ENCODE results near the gene CDH8. TPM values are rescaled to one million over a fixed set of nuclear protein-coding genes. Genes with fewer than 3 reads are reported as not detected.

Gene CDH8
- total and polyA plus RNA-seq, 2 of the 4 experiments (the other 2 are of a cell fraction) = not detected

DNA sequence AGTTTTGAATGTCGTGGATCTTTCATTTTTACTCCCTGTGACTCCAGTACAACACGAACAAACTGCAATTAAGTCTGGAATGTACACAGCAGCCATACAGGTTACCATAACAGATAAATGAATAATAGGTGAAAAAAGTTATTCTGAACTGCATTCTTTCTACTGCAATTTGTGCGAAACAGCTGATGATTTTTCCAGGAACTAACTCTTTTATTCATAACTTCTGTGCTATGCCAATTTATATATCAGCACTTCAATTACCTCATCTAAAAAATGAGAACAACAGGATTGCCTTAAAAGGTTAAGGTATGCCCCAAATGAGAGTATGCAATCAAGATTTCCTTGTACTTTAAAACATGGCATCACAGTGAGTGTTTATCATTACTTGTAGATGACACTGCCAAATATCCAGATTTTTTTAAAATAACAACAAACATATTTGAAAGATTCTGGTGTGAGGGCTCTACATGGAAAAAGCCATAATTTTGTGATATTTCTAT, 238.9 kb downstream of the CDH8 start:
- no peaks in the 10 kb centered on the region for H3K9me3 ChIP-seq (ENCODE audit: control insufficient read depth, insufficient read depth, low read length)
- no peaks in the 10 kb centered on the region for H3K27me3 ChIP-seq (ENCODE audit: control insufficient read depth, insufficient read depth, low read length)
- no peaks in the 10 kb centered on the region for H3K79me1 ChIP-seq (ENCODE audit: low read depth in 1 of 2, low read length in 2 of 2)
- intact Hi-C loops (cut with micrococcal nuclease) = no loop called here
- H3K36me3 ChIP-seq (ENCODE audit: control insufficient read depth, insufficient read depth, low read length) = no peaks in the 10 kb centered on the region
- H3K18ac ChIP-seq (ENCODE audit: low read depth, low read length) = no peak overlapping the region
- TF ChIP-seq POLR2A (IDR thresholded peaks at IDR 0.05; ENCODE audit: low read depth, low read length) (no peak), RCOR1 (IDR thresholded peaks at IDR 0.05; ENCODE audit: insufficient replicate concordance, low read length) (no peak)
- no peak overlapping the region for H2AK5ac ChIP-seq (ENCODE audit: low read depth, low read length)
- BruUV-seq (replicated peaks) = no TSS peak
- dilution Hi-C loops (cut with HindIII; ENCODE audit: low sequenced_read_pairs, unreplicated experiment) = no loop called here
- no peak overlapping the region for H2BK15ac ChIP-seq (ENCODE audit: low read depth, low read length)
- no peak overlapping the region for H4K5ac ChIP-seq (ENCODE audit: low read depth, low read length)
- no peak overlapping the region for H4K8ac ChIP-seq (ENCODE audit: low read depth in 2 of 2, low read length in 2 of 2)
- H3K4me2 ChIP-seq (ENCODE audit: low read depth, low read length) = no peak overlapping the region
- no peak overlapping the region for H4K91ac ChIP-seq (ENCODE audit: insufficient read depth, low read depth, low read length)
- no peak overlapping the region for H3K4me3 ChIP-seq (ENCODE audit: insufficient read depth, low read depth, low read length)
- DNase-seq = no peak
- H3K4me1 ChIP-seq (ENCODE audit: control insufficient read depth, insufficient read depth, low read length) = no peaks in the 10 kb centered on the region
- H3K9me1 ChIP-seq (ENCODE audit: insufficient read depth, low read length) = no peaks in the 10 kb centered on the region
- ChIA-PET CTCF (no interaction called here), POLR2A (ENCODE audit: unreplicated experiment) (no interaction called here)
- in situ Hi-C loops (cut with MboI; ENCODE audit: low sequenced_read_pairs) = no loop called here
- H3K9ac ChIP-seq (ENCODE audit: low read depth, low read length) = no peak overlapping the region
- H2BK20ac ChIP-seq (ENCODE audit: low read depth, low read length) = no peak overlapping the region
- H4K20me1 ChIP-seq (ENCODE audit: insufficient read depth, low read length) = no peaks in the 10 kb centered on the region
- H2AFZ ChIP-seq (replicated peaks; ENCODE audit: low read length, poor library complexity) = no peak overlapping the region
- no peak for ATAC-seq (ENCODE audit: low read depth)
- no peak overlapping the region for H3K27ac ChIP-seq (ENCODE audit: insufficient read depth, low read length)
- no peak overlapping the region for H2BK120ac ChIP-seq (ENCODE audit: low read depth, low read length)
- no CpG with 5 or more reads among the region's 3 CpGs for WGBS, 2 experiments (ENCODE audit: extremely low coverage in 2 of 2, insufficient read length in 1 of 2)
- no peak overlapping the region for H2BK5ac ChIP-seq (ENCODE audit: low read depth, low read length, poor library complexity, severe bottlenecking)
- H3K56ac ChIP-seq (ENCODE audit: extremely low read depth, insufficient read depth, low read length) = no peak overlapping the region
- no peak overlapping the region for H2AK9ac ChIP-seq (replicated peaks; ENCODE audit: low read depth, low read length, poor library complexity)
- no peak overlapping the region for H3K4ac ChIP-seq (ENCODE audit: low read depth, low read length)
- no peak overlapping the region for H3K14ac ChIP-seq (replicated peaks; ENCODE audit: low read depth, low read length)
- H3K23ac ChIP-seq (ENCODE audit: low read depth, low read length) = no peak overlapping the region
